CD4-positive, alpha-beta memory T cell (primary cell): ENCODE measurements around the gene PHF21A. TPM values are rescaled to one million over a fixed set of nuclear protein-coding genes. Genes with fewer than 3 reads are reported as not detected.
A peak's percentile ranks its signal among the peaks of the same experiment; 100 is the strongest.

ENCODE experiments used
- CTCF ChIA-PET: fragments of 350-600 bp; sonication (Branson Sonifier 250); formaldehyde crosslinking; loops from one replicate; lab custom pipeline; 2021; ENCODE audit warnings: inconsistent platforms; ENCODE audit not compliant: partially characterized antibody; lab: Charles Lee
- POLR2A ChIA-PET: fragments of 350-600 bp; sonication (Branson Sonifier 250); formaldehyde crosslinking; loops from one replicate; lab custom pipeline; 2021; ENCODE audit not compliant: partially characterized antibody; lab: Charles Lee
- DNase-seq, 5 donors: peaks; one replicate each; pipeline versions ENCODE4 v3.0.0 to v3.0.0-alpha.2; 2020 to 2022; ENCODE audit warnings: mixed read lengths in 1 of 5
- H3K27ac ChIP-seq: one replicate; pipeline ENCODE4 v1.7.0; 2013; ENCODE audit warnings: low read depth, low read length
- H3K27me3 ChIP-seq: 2 replicates; pipeline ENCODE4 v1.7.0; 2013; ENCODE audit warnings: mild to moderate bottlenecking, low read length, moderate library complexity; ENCODE audit not compliant: insufficient read depth
- H3K36me3 ChIP-seq: 2 replicates; pipeline ENCODE4 v1.7.0; 2013; ENCODE audit warnings: mild to moderate bottlenecking, low read length, moderate library complexity; ENCODE audit not compliant: insufficient read depth
- H3K4me1 ChIP-seq: 2 replicates; pipeline ENCODE4 v1.7.0; 2013; ENCODE audit warnings: mild to moderate bottlenecking, low read length, moderate library complexity; ENCODE audit not compliant: insufficient read depth
- H3K4me3 ChIP-seq, 2 donors: one replicate each; pipeline ENCODE4 v1.7.0; 2013; ENCODE audit warnings: low read length in 2 of 2, mild to moderate bottlenecking in 1 of 2
- H3K9me3 ChIP-seq, 2 donors: one replicate each; pipeline ENCODE4 v1.7.0; 2013; ENCODE audit warnings: low read length in 2 of 2, control low read depth in 1 of 2; ENCODE audit not compliant: control insufficient read depth in 1 of 2
- H3K27ac Mint-ChIP-seq, 7 donors: one replicate each; pipeline ENCODE4 v1.8.0; 2020 to 2021; ENCODE audit warnings: mixed read lengths in 7 of 7, mild to moderate bottlenecking in 6 of 7, inconsistent platforms in 3 of 7, moderate library complexity in 3 of 7
- H3K27me3 Mint-ChIP-seq, 2 donors: one replicate each; pipeline ENCODE4 v1.8.0; 2020 to 2021; ENCODE audit warnings: mixed read lengths in 2 of 2
- H3K36me3 Mint-ChIP-seq, 2 donors: one replicate each; pipeline ENCODE4 v1.8.0; 2020 to 2021; ENCODE audit warnings: mixed read lengths in 2 of 2, inconsistent platforms in 1 of 2, mild to moderate bottlenecking in 1 of 2
- H3K4me1 Mint-ChIP-seq, 4 donors: one replicate each; pipeline ENCODE4 v1.8.0; 2020 to 2021; ENCODE audit warnings: mixed read lengths in 4 of 4, mild to moderate bottlenecking in 1 of 4
- H3K4me3 Mint-ChIP-seq, 8 donors: one replicate each; pipeline ENCODE4 v1.8.0; 2020 to 2021; ENCODE audit warnings: mixed read lengths in 8 of 8, mild to moderate bottlenecking in 7 of 8, moderate library complexity in 6 of 8, inconsistent platforms in 3 of 8
- H3K9me3 Mint-ChIP-seq, 8 donors: one replicate each; pipeline ENCODE4 v1.8.0; 2020 to 2021; ENCODE audit warnings: mixed read lengths in 8 of 8, mild to moderate bottlenecking in 5 of 8, inconsistent platforms in 3 of 8, moderate library complexity in 1 of 8
- intact Hi-C: fragments of 100-400 bp; cut with micrococcal nuclease; formaldehyde crosslinking; loops from one replicate; pipeline ENCODE4 v1.15.1; 2023
- polyA plus RNA-seq, 2 donors: library from polyadenylated mRNA; unstranded; fragments of 300-500 nt; fragmentation: Illumina TruSeq; gene quantifications; one replicate each; pipeline ENCODE4 v1.2.3, GENCODE V29; 2021
- total RNA-seq, 2 experiments: library from RNA; stranded (reverse); gene quantifications; one replicate each; pipeline ENCODE4 v1.2.3, GENCODE V29; 2021

Gene PHF21A
- total and polyA plus RNA-seq, 4 experiments from 2014 or later: 3.7 to 68.4 (median 42.9) TPM

DNA sequence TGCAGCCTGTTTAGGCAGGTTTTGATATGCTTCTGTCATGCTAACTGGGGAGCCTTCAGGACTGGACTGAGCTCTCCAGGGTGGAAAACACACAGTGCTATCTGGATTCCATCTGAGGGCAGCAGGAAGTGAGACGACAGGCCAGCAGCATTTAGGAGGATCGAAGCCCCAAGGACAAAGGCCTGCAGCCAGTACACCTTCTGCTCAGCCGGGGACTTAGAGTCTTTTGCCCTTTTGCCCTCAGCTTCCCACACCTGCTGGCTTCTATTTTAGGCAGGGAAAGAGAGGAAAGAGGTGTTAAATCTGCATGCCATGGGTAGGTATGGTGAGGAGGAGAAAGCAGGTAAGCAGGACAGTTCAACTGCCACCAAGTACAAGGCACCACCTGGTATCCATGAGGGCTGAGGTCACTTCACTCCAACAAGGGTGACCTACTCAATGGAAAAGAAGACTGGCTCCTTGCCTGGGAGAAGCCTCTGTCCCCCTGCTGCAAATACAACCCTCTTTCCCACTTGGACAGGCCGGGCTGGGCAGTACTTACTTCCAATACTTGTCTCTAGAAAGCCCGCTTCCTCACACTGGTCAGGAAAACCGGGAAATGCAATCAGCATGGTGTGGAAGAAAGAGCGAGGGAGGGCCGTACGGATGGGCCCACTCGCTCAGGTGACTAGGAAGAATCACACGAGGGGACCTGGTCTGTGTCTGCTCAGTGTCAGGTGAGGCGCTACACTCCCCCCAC, 186.5 kb downstream of the PHF21A start:
- peaks cover 21 to 49% of the 10 kb centered on the region in 2 donors for H3K36me3 Mint-ChIP-seq
- Histone ChIP-seq H3K27ac (no peak overlapping the region), H3K4me3 (no peak overlapping the region), H3K36me3 (peaks cover 33% of the 10 kb centered on the region), H3K4me1 (peaks cover 26% of the 10 kb centered on the region), H3K27me3 (no peaks in the 10 kb centered on the region), H3K9me3 (no peaks in the 10 kb centered on the region)
- intact Hi-C loops: no loop called here
- CTCF ChIA-PET: interaction anchor here (0.7 to 3.5 kb wide), 2 partner anchors 30 to 110 kb away, joined by 5 to 16 read pairs; no protein-coding TSS in a partner anchor
- peaks cover 20 to 29% (median 24%) of the 10 kb centered on the region in 4 donors for H3K4me1 Mint-ChIP-seq
- DNase-seq: no peak
- POLR2A ChIA-PET: no interaction called here
- peak overlapping the region in 1 of 7 donors; percentile 25 for H3K27ac Mint-ChIP-seq
- no peaks in the 10 kb centered on the region for H3K9me3 Mint-ChIP-seq
- no peaks in the 10 kb centered on the region for H3K27me3 Mint-ChIP-seq
- no peak overlapping the region for H3K4me3 Mint-ChIP-seq

- Histone ChIP-seq H3K9me3 (no peaks in the 10 kb centered on the region), H3K4me3 (no peak overlapping the region), H3K36me3 (peaks cover 33% of the 10 kb centered on the region), H3K4me1 (peaks cover 32% of the 10 kb centered on the region), H3K27ac (no peak overlapping the region), H3K27me3 (no peaks in the 10 kb centered on the region)
- H3K4me3 Mint-ChIP-seq: no peak overlapping the region
- peak overlapping the region in 1 of 7 donors; percentile 13 for H3K27ac Mint-ChIP-seq
- H3K9me3 Mint-ChIP-seq: no peaks in the 10 kb centered on the region
- H3K4me1 Mint-ChIP-seq: peaks cover 20 to 36% (median 28%) of the 10 kb centered on the region in 4 donors
- ChIA-PET POLR2A (no interaction called here), CTCF (interaction anchor here (3.5 kb wide), 1 partner anchor 31 kb away, joined by 16 read pairs; no protein-coding TSS in a partner anchor)
- intact Hi-C loops: no loop called here
- H3K36me3 Mint-ChIP-seq: peaks cover 18 to 46% of the 10 kb centered on the region in 2 donors
- no peak for DNase-seq
- H3K27me3 Mint-ChIP-seq: no peaks in the 10 kb centered on the region
Measured at GRCh38 chr11:45933846-45934579, 187.2 kb downstream of the PHF21A start.

GRCh38 chr11:45933131-45933831, 188.0 kb downstream of the PHF21A start:
- no peaks in the 10 kb centered on the region for H3K9me3 Mint-ChIP-seq
- peaks cover 17 to 40% of the 10 kb centered on the region in 2 donors for H3K36me3 Mint-ChIP-seq
- H3K4me1 Mint-ChIP-seq: peaks cover 20 to 40% (median 29%) of the 10 kb centered on the region in 4 donors
- Histone ChIP-seq H3K27ac (no peak overlapping the region), H3K27me3 (no peaks in the 10 kb centered on the region), H3K4me3 (no peak overlapping the region), H3K36me3 (peaks cover 33% of the 10 kb centered on the region), H3K4me1 (peaks cover 32% of the 10 kb centered on the region), H3K9me3 (no peaks in the 10 kb centered on the region)
- CTCF ChIA-PET: no interaction called here
- H3K4me3 Mint-ChIP-seq: no peak overlapping the region
- peak overlapping the region in 3 of 7 donors; percentile 13 to 75 (median 68) for H3K27ac Mint-ChIP-seq
- POLR2A ChIA-PET: no interaction called here
- no peaks in the 10 kb centered on the region for H3K27me3 Mint-ChIP-seq
- no peak for DNase-seq
- intact Hi-C loops: no loop called here

GRCh38 chr11:45932217-45932616, 189.0 kb downstream of the PHF21A start:
- peak overlapping the region; percentile 25 for H3K27ac ChIP-seq
- Mint-ChIP-seq H3K27me3 (no peaks in the 10 kb centered on the region), H3K9me3 (peaks cover 0 to 2% (median 0%) of the 10 kb centered on the region in 8 donors), H3K4me1 (peaks cover 23 to 50% (median 34%) of the 10 kb centered on the region in 4 donors), H3K36me3 (peaks cover 17 to 34% of the 10 kb centered on the region in 2 donors), H3K27ac (peak overlapping the region in 6 of 7 donors; percentile 24 to 98 (median 75)), H3K4me3 (peak overlapping the region in 1 of 8 donors; percentile 0)
- peaks cover 33% of the 10 kb centered on the region for H3K36me3 ChIP-seq
- no peaks in the 10 kb centered on the region for H3K27me3 ChIP-seq
- no peaks in the 10 kb centered on the region for H3K9me3 ChIP-seq
- H3K4me1 ChIP-seq: peaks cover 37% of the 10 kb centered on the region
- H3K4me3 ChIP-seq: no peak overlapping the region
- intact Hi-C loops: no loop called here
- POLR2A ChIA-PET: interaction anchor here (0.7 kb wide), 1 partner anchor 15 kb away, joined by 3 read pairs; no protein-coding TSS in a partner anchor
- DNase-seq: no peak
- CTCF ChIA-PET: no interaction called here

GRCh38 chr11:45931739-45932138, 189.5 kb downstream of the PHF21A start:
- no peaks in the 10 kb centered on the region for H3K27me3 ChIP-seq
- no peaks in the 10 kb centered on the region for H3K9me3 ChIP-seq
- Mint-ChIP-seq H3K9me3 (peaks cover 0 to 2% (median 0%) of the 10 kb centered on the region in 8 donors), H3K36me3 (peaks cover 13 to 30% of the 10 kb centered on the region in 2 donors), H3K4me1 (peaks cover 23 to 52% (median 38%) of the 10 kb centered on the region in 4 donors), H3K27me3 (no peaks in the 10 kb centered on the region), H3K27ac (peak overlapping the region; percentile 78 to 98 (median 87)), H3K4me3 (no peak overlapping the region)
- DNase-seq: no peak
- ChIA-PET POLR2A (interaction anchor here (6.2 kb wide), 1 partner anchor 14 kb away, joined by 77 read pairs; the partner anchor contains the start of gene PEX16), CTCF (interaction anchor here (1.3 kb wide), 1 partner anchor 14 kb away, joined by 4 read pairs; the partner anchor contains the start of gene PEX16)
- H3K27ac ChIP-seq: peak overlapping the region; percentile 7
- H3K36me3 ChIP-seq: peaks cover 33% of the 10 kb centered on the region
- H3K4me3 ChIP-seq: no peak overlapping the region
- peaks cover 42% of the 10 kb centered on the region for H3K4me1 ChIP-seq
- intact Hi-C loops: no loop called here

GRCh38 chr11:45930951-45931570, 190.2 kb downstream of the PHF21A start:
- Mint-ChIP-seq H3K4me1 (peaks cover 23 to 52% (median 38%) of the 10 kb centered on the region in 4 donors), H3K27me3 (no peaks in the 10 kb centered on the region), H3K4me3 (peak overlapping the region in 4 of 8 donors; percentile 20 to 78 (median 42)), H3K36me3 (peaks cover 12 to 25% of the 10 kb centered on the region in 2 donors), H3K27ac (peak overlapping the region; percentile 78 to 98 (median 87)), H3K9me3 (peaks cover 0 to 2% (median 0%) of the 10 kb centered on the region in 8 donors)
- Histone ChIP-seq H3K27ac (peak overlapping the region; percentile 41), H3K9me3 (no peaks in the 10 kb centered on the region), H3K4me3 (no peak overlapping the region), H3K4me1 (peaks cover 42% of the 10 kb centered on the region), H3K36me3 (peaks cover 28% of the 10 kb centered on the region), H3K27me3 (no peaks in the 10 kb centered on the region)
- intact Hi-C loops: no loop called here
- DNase-seq: no peak
- CTCF ChIA-PET: interaction anchor here (1.3 to 2.8 kb wide), 3 partner anchors 13 to 75 kb away, joined by 4 to 14 read pairs (median 5); partner anchors contain the start of gene PEX16
- POLR2A ChIA-PET: interaction anchor here (1.3 to 6.2 kb wide), 3 partner anchors 10 to 35 kb away, joined by 3 to 77 read pairs (median 7); partner anchors contain the start of gene PEX16
